Heart left ventricle (tissue), 13 donors: ENCODE data around the gene DSC1.

Experiments used
- POLR2A ChIP-seq, 2 donors: fragments of 450-650 bp; IDR thresholded peaks; one replicate each; pipeline ENCODE4 v1.6.1; 2017; ENCODE audit warnings: antibody characterized with exemption in 2 of 2, mild to moderate bottlenecking in 2 of 2, moderate library complexity in 2 of 2
- TF ChIP-seq, protein P1 (sequence below), 12 donors: fragments of 200-600 bp; sonication (generic) in 4 of 12; IDR thresholded peaks; one replicate each; pipeline versions ENCODE4 v1.5.0 to v1.8.0; 2018 to 2022; ENCODE audit warnings: antibody characterized with exemption in 12 of 12, mild to moderate bottlenecking in 5 of 12
- donor health status: ischemic (EF 13 %, LVEDD 7.1; RV severe dilation, severe dysfunction).
- donor health status: DM: no; HTN: yes; CAD: no.
- donor health status: DM: no; HTN: no; CAD: no.
- donor health status: ischemic (EF 25% LVEDD 6.9; RV normal size, moderate dysfunction).
- donor health status: ischemic (EF 25% LVEDD 5.7; RV mildly dilated, moderate dysfunction).
- donor health status: ischemic (EF 35%, LVEDD 5.7; RV mildly dilated, moderate dysfunction).
- donor health status: nonischemic (EF 11% LVEDD 7.7; RV severe dilation, severe dysfunction).
- donor health status: DM: yes; HTN: yes; CAD: no.
- donor health status: PGD.
- donor health status: ischemic (EF 29% LVEDD 5.4; RV normal size, mild dysfunction).
- donor health status: nonischemic (EF 23%, LVEDD 6.1; RV moderate dilation, normal function).

DNA sequence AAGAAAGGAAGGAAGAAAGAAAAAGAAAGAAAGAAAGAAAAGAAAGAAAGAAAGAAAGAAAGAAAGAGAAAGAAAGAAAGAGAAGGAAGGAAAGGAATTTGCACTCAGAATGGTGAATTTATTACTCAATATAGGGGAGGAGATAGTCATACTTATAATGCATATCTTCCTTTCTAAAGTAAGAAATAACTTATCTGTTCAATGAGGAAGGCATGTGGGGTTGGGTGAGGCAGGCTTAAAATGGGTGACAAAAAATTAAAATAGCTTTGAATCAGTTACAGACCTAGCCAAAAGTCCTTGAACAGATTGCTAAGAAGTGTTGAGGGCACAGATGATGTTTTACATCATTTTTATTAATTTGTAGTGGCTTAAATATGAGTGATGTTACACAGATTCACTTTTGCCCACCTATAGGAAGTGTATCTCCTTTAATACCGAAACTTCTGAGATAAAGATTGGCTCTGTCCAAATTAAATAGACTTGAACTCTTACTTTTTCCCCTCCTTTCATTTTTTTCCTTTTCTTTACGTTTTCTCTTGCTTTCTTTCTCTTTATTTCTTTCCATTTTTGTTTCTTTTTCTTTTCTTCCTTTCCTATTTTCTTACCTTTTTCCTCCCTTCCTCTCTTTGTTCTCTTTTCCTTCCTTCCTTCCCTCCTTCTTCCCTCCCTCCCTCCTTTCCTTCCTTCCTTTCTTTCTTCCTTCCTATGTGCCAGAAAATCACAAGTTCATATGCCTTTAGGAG, 45.6 kb downstream of the DSC1 start:
- TF ChIP-seq POLR2A (IDR thresholded peaks at IDR 0.05): no peak
- TF ChIP-seq, protein P1, sequence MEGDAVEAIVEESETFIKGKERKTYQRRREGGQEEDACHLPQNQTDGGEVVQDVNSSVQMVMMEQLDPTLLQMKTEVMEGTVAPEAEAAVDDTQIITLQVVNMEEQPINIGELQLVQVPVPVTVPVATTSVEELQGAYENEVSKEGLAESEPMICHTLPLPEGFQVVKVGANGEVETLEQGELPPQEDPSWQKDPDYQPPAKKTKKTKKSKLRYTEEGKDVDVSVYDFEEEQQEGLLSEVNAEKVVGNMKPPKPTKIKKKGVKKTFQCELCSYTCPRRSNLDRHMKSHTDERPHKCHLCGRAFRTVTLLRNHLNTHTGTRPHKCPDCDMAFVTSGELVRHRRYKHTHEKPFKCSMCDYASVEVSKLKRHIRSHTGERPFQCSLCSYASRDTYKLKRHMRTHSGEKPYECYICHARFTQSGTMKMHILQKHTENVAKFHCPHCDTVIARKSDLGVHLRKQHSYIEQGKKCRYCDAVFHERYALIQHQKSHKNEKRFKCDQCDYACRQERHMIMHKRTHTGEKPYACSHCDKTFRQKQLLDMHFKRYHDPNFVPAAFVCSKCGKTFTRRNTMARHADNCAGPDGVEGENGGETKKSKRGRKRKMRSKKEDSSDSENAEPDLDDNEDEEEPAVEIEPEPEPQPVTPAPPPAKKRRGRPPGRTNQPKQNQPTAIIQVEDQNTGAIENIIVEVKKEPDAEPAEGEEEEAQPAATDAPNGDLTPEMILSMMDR (IDR thresholded peaks at IDR 0.05): no peak
